ENCODE results near the gene LMO3.

LMO3 gene

GRCh38 chr12:16606117-16606200, at the start of gene LMO3:
LMO3 (minus strand) TSS chr12:16606162; CDS start chr12:16600860, 5,302 bp downstream.
- no peak for DNase-seq

- DNase-seq: no peak
These were observed 30.6 kb upstream of the LMO3 start for GRCh38 chr12:16636435-16637055.

- DNase-seq: no peak
These were observed 28.8 kb upstream of the LMO3 start for GRCh38 chr12:16634786-16635185.

- no peak for DNase-seq
These were observed 21.0 kb upstream of the LMO3 start for GRCh38 chr12:16626991-16627390.

GRCh38 chr12:16622338-16622737, 16.4 kb upstream of the LMO3 start:
- no peak for DNase-seq

GRCh38 chr12:16619537-16619936, 13.6 kb upstream of the LMO3 start:
- no peak for DNase-seq

GRCh38 chr12:16618256-16618655, 12.3 kb upstream of the LMO3 start:
- no peak for DNase-seq

GRCh38 chr12:16613199-16613598, 7.2 kb upstream of the LMO3 start:
- DNase-seq: no peak

GRCh38 chr12:16612647-16613046, 6.7 kb upstream of the LMO3 start:
- DNase-seq: no peak

GRCh38 chr12:16611146-16611545, 5.2 kb upstream of the LMO3 start:
- DNase-seq: peak; percentile 73

- DNase-seq: peak; percentile 65
These were observed 4.8 kb upstream of the LMO3 start for GRCh38 chr12:16610743-16611142.

- DNase-seq: peak; percentile 70
These were observed 4.1 kb upstream of the LMO3 start for GRCh38 chr12:16610001-16610585.

GRCh38 chr12:16608946-16609539, 3.1 kb upstream of the LMO3 start:
- peak; percentile 46 for DNase-seq

- peak; percentile 70 for DNase-seq
These were observed 2.2 kb upstream of the LMO3 start for GRCh38 chr12:16607906-16608775.

- peak; percentile 54 for DNase-seq
These were observed 1.0 kb upstream of the LMO3 start for GRCh38 chr12:16606991-16607390.

GRCh38 chr12:16606201-16606849, 363 bp upstream of the LMO3 start:
- peak; percentile 76 for DNase-seq

GRCh38 chr12:16605642-16606116, 283 bp downstream of the LMO3 start:
- peak; percentile 87 for DNase-seq

GRCh38 chr12:16604596-16605252, 1.2 kb downstream of the LMO3 start:
- DNase-seq: peak; percentile 65

- DNase-seq: peak; percentile 69
These were observed 1.9 kb downstream of the LMO3 start for GRCh38 chr12:16603916-16604575.

GRCh38 chr12:16603260-16603915, 2.6 kb downstream of the LMO3 start:
- peak; percentile 58 for DNase-seq

- DNase-seq: peak; percentile 57
These were observed 3.5 kb downstream of the LMO3 start for GRCh38 chr12:16602412-16602811.

- DNase-seq: peak; percentile 27
These were observed 5.4 kb downstream of the LMO3 start for GRCh38 chr12:16600525-16600924.
